Stomach smooth muscle (tissue), 2 donors: ENCODE measurements around the gene TRPM3.
"Not testable (repeated sequence)": the region's sequence is repeated elsewhere in the genome, so short reads cannot be mapped to it uniquely, and the experiment has no call there.

ENCODE experiments used
- H3K27ac ChIP-seq: one replicate; pipeline ENCODE4 v1.7.0; 2013; ENCODE audit warnings: mild to moderate bottlenecking, low read length, inconsistent platforms
- H3K27me3 ChIP-seq, 2 donors: one replicate each; pipeline ENCODE4 v1.7.0; 2013; ENCODE audit warnings: low read length in 2 of 2; ENCODE audit not compliant: insufficient read depth in 2 of 2, control insufficient read depth in 1 of 2
- H3K36me3 ChIP-seq, 2 donors: one replicate each; pipeline ENCODE4 v1.7.0; 2013; ENCODE audit warnings: low read length in 2 of 2; ENCODE audit not compliant: control insufficient read depth in 2 of 2, insufficient read depth in 2 of 2
- H3K4me1 ChIP-seq: one replicate; pipeline ENCODE4 v1.7.0; 2013; ENCODE audit warnings: low read length; ENCODE audit not compliant: control insufficient read depth, insufficient read depth
- H3K4me3 ChIP-seq, 2 donors: one replicate each; pipeline ENCODE4 v1.7.0; 2013; ENCODE audit warnings: low read length in 2 of 2
- H3K9ac ChIP-seq, 2 donors: one replicate each; pipeline ENCODE4 v1.7.0; 2013; ENCODE audit warnings: low read length in 2 of 2, mild to moderate bottlenecking in 1 of 2
- H3K9me3 ChIP-seq, 2 donors: one replicate each; pipeline ENCODE4 v1.7.0; 2013; ENCODE audit warnings: low read length in 2 of 2; ENCODE audit not compliant: control insufficient read depth in 2 of 2
- donor health status: healthy.
- donor health status: Pancreatic carcinoma.

TRPM3 gene

GRCh38 chr9:70654144-70654543, 467.3 kb downstream of the TRPM3 start:
- peaks cover 3 to 5% of the 10 kb centered on the region in 2 donors for H3K9me3 ChIP-seq
- no peak overlapping the region for H3K4me3 ChIP-seq
- H3K27me3 ChIP-seq = no peaks in the 10 kb centered on the region
- H3K4me1 ChIP-seq = no peaks in the 10 kb centered on the region
- no peaks in the 10 kb centered on the region for H3K36me3 ChIP-seq
- no peak overlapping the region for H3K9ac ChIP-seq
- H3K27ac ChIP-seq = no peak overlapping the region

- not testable (repeated sequence) for H3K27me3 ChIP-seq, H3K4me3 ChIP-seq, H3K4me1 ChIP-seq, H3K27ac ChIP-seq, H3K36me3 ChIP-seq, H3K9ac ChIP-seq, H3K9me3 ChIP-seq
Measured at GRCh38 chr9:70644627-70645026, 476.8 kb downstream of the TRPM3 start.

GRCh38 chr9:70642341-70642740, 479.1 kb downstream of the TRPM3 start:
- Histone ChIP-seq H3K4me1 (no peaks in the 10 kb centered on the region), H3K36me3 (no peaks in the 10 kb centered on the region), H3K27ac (no peak overlapping the region), H3K9me3 (no peaks in the 10 kb centered on the region), H3K9ac (no peak overlapping the region), H3K27me3 (no peaks in the 10 kb centered on the region), H3K4me3 (no peak overlapping the region)

GRCh38 chr9:70641631-70642030, 479.8 kb downstream of the TRPM3 start:
- Histone ChIP-seq H3K9me3 (no peaks in the 10 kb centered on the region), H3K36me3 (no peaks in the 10 kb centered on the region), H3K27ac (no peak overlapping the region), H3K9ac (no peak overlapping the region), H3K4me1 (no peaks in the 10 kb centered on the region), H3K27me3 (no peaks in the 10 kb centered on the region), H3K4me3 (no peak overlapping the region)

- Histone ChIP-seq H3K4me3 (no peak overlapping the region), H3K36me3 (no peaks in the 10 kb centered on the region), H3K9me3 (no peaks in the 10 kb centered on the region), H3K27me3 (no peaks in the 10 kb centered on the region), H3K9ac (no peak overlapping the region), H3K27ac (no peak overlapping the region), H3K4me1 (no peaks in the 10 kb centered on the region)
Measured at GRCh38 chr9:70641031-70641430, 480.4 kb downstream of the TRPM3 start.

- Histone ChIP-seq H3K4me1 (no peaks in the 10 kb centered on the region), H3K27ac (no peak overlapping the region), H3K36me3 (no peaks in the 10 kb centered on the region), H3K9me3 (no peaks in the 10 kb centered on the region), H3K27me3 (no peaks in the 10 kb centered on the region), H3K4me3 (peak overlapping the region; percentile 17 to 26), H3K9ac (peak overlapping the region in 1 of 2 donors; percentile 29)
Measured at GRCh38 chr9:70639853-70640814, 481.3 kb downstream of the TRPM3 start.

- no peaks in the 10 kb centered on the region for H3K27me3 ChIP-seq
- no peaks in the 10 kb centered on the region for H3K36me3 ChIP-seq
- H3K27ac ChIP-seq = no peak overlapping the region
- no peaks in the 10 kb centered on the region for H3K9me3 ChIP-seq
- no peak overlapping the region for H3K4me3 ChIP-seq
- H3K9ac ChIP-seq = no peak overlapping the region
- no peaks in the 10 kb centered on the region for H3K4me1 ChIP-seq
Measured at GRCh38 chr9:70635790-70636189, 485.6 kb downstream of the TRPM3 start.

- H3K4me3 ChIP-seq = no peak overlapping the region
- H3K9me3 ChIP-seq = no peaks in the 10 kb centered on the region
- no peak overlapping the region for H3K27ac ChIP-seq
- H3K36me3 ChIP-seq = no peaks in the 10 kb centered on the region
- no peaks in the 10 kb centered on the region for H3K4me1 ChIP-seq
- H3K27me3 ChIP-seq = no peaks in the 10 kb centered on the region
- no peak overlapping the region for H3K9ac ChIP-seq
Measured at GRCh38 chr9:70634696-70635095, 486.7 kb downstream of the TRPM3 start.

GRCh38 chr9:70630971-70631370, 490.4 kb downstream of the TRPM3 start:
- H3K9me3 ChIP-seq = no peaks in the 10 kb centered on the region
- H3K4me1 ChIP-seq = no peaks in the 10 kb centered on the region
- no peak overlapping the region for H3K27ac ChIP-seq
- H3K9ac ChIP-seq = no peak overlapping the region
- H3K4me3 ChIP-seq = no peak overlapping the region
- no peaks in the 10 kb centered on the region for H3K27me3 ChIP-seq
- no peaks in the 10 kb centered on the region for H3K36me3 ChIP-seq

GRCh38 chr9:70629080-70629685, 492.2 kb downstream of the TRPM3 start:
- H3K36me3 ChIP-seq, H3K4me3 ChIP-seq, H3K9me3 ChIP-seq, H3K4me1 ChIP-seq, H3K27ac ChIP-seq, H3K27me3 ChIP-seq, H3K9ac ChIP-seq: not testable (repeated sequence)

- Histone ChIP-seq H3K9ac (no peak overlapping the region), H3K4me1 (no peaks in the 10 kb centered on the region), H3K4me3 (no peak overlapping the region), H3K27ac (no peak overlapping the region), H3K9me3 (no peaks in the 10 kb centered on the region), H3K27me3 (no peaks in the 10 kb centered on the region), H3K36me3 (no peaks in the 10 kb centered on the region)
Measured at GRCh38 chr9:70625078-70625477, 496.3 kb downstream of the TRPM3 start.
